Hepatocyte (in vitro differentiated cells): ENCODE results near the gene CEP85L. TPM values are rescaled to one million over a fixed set of nuclear protein-coding genes. Genes with fewer than 3 reads are reported as not detected.
A peak's percentile ranks its signal among the peaks of the same experiment; 100 is the strongest.

Experiments
- DNase-seq: peaks from one replicate; pipeline ENCODE4 v3.0.0-alpha.2; 2016; ENCODE audit warnings: low spot score
- H2AFZ ChIP-seq: fragments of 200-600 bp; sonication (generic); 2 replicates; pipeline ENCODE4 v1.6.0; 2016; ENCODE audit warnings: antibody characterized with exemption, mild to moderate bottlenecking
- H3K27ac ChIP-seq: fragments of 200-600 bp; sonication (generic); 2 replicates; pipeline ENCODE4 v1.5.1; 2016; ENCODE audit warnings: mild to moderate bottlenecking
- H3K27me3 ChIP-seq: fragments of 200-600 bp; sonication (generic); 2 replicates; pipeline ENCODE4 v1.6.1; 2016
- H3K36me3 ChIP-seq: fragments of 200-600 bp; sonication (generic); replicated peaks from 2 replicates; pipeline ENCODE4 v1.5.1; 2016; ENCODE audit warnings: low read depth; ENCODE audit not compliant: insufficient read depth
- H3K4me1 ChIP-seq: fragments of 200-600 bp; sonication (generic); 2 replicates; pipeline ENCODE4 v1.5.1; 2016; ENCODE audit warnings: mild to moderate bottlenecking, moderate library complexity; ENCODE audit not compliant: insufficient read depth
- H3K4me2 ChIP-seq: fragments of 200-600 bp; sonication (generic); 2 replicates; pipeline ENCODE4 v1.6.0; 2016
- H3K4me3 ChIP-seq: fragments of 200-600 bp; sonication (generic); 2 replicates; pipeline ENCODE4 v1.5.1; 2016; ENCODE audit warnings: mild to moderate bottlenecking
- H3K79me2 ChIP-seq: fragments of 200-600 bp; sonication (generic); 2 replicates; pipeline ENCODE4 v1.6.0; 2017; ENCODE audit warnings: mild to moderate bottlenecking
- H3K9me2 ChIP-seq: fragments of 200-600 bp; sonication (generic); replicated peaks from 2 replicates; pipeline ENCODE4 v1.6.0; 2017; ENCODE audit warnings: mild to moderate bottlenecking; ENCODE audit not compliant: insufficient read depth
- H3K9me3 ChIP-seq: fragments of 200-600 bp; sonication (generic); 2 replicates; pipeline ENCODE4 v1.5.1; 2016; ENCODE audit warnings: low read depth, mild to moderate bottlenecking
- H4K20me1 ChIP-seq: fragments of 200-600 bp; sonication (generic); 2 replicates; pipeline ENCODE4 v1.6.0; 2016; ENCODE audit warnings: mild to moderate bottlenecking; ENCODE audit not compliant: insufficient read depth, poor library complexity, severe bottlenecking
- EZH2 ChIP-seq: fragments of 200-600 bp; sonication (generic); IDR thresholded peaks from 2 replicates; pipeline ENCODE4 v1.6.1; 2016; ENCODE audit warnings: antibody characterized with exemption, mild to moderate bottlenecking, borderline replicate concordance
- EZH2phosphoT487 ChIP-seq: fragments of 200-600 bp; sonication (generic); IDR thresholded peaks from one replicate; pipeline ENCODE4 v1.6.1; 2018; ENCODE audit warnings: antibody characterized with exemption, mild to moderate bottlenecking, low read depth, moderate library complexity; ENCODE audit not compliant: unreplicated experiment, severe bottlenecking
- WGBS: methylation state at CpG from one replicate; pipeline ENCODE4 v1.1.6; 2016; ENCODE audit warnings: low lambda C conversion rate; ENCODE audit errors: missing lambda C conversion rate; 5-methylcytosine and 5-hydroxymethylcytosine counted together
- polyA plus RNA-seq: library from polyadenylated mRNA; unstranded; fragments of >200 nt; fragmentation: Nextera tagmentation; extraction: Ambion mirVana; gene quantifications from 2 replicates; pipeline ENCODE4 v1.2.1, GENCODE V29; 2016
- total RNA-seq: library from RNA; depleted of rRNA; stranded (reverse); fragments of >200 nt; gene quantifications from 2 replicates; pipeline ENCODE4 v1.2.3, GENCODE V29; 2014
- TF ChIP-seq, protein P1 (sequence below): fragments of 200-600 bp; sonication (generic); IDR thresholded peaks from 2 replicates; pipeline ENCODE4 v1.5.1; 2016; ENCODE audit warnings: antibody characterized with exemption, mild to moderate bottlenecking; ENCODE audit not compliant: poor library complexity

Gene CEP85L
- total and polyA plus RNA-seq, 2 experiments from 2014 or later, result 17.8 to 38.5 TPM

DNA sequence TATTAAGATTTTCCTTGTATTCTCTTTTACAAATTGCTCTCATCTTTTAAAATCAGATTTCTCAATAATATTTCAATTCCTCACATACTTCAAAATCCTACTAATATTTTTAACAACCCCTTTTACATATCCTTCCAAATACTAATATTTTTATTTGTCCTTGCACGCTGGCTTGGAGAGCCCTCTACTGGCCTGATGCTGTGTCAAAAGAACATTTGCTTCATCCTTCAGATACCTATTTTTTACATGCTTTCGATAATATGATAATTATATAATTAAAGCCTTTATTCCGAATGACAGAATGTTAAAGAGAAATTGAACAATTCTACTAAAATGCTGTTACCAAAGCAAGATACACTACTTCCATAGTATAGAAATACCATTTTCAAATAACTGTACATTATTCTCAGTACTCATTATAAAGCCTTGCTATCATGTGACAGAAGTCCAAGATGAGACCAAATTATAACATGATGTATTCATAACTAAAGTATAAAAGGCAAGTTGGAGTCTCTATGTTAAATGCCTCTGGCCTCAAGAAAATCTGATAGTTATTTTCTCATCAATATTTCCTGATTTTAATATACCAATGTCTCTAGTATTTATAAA lies 142.3 kb downstream of the CEP85L start:
- no peaks in the 10 kb centered on the region for H3K36me3 ChIP-seq
- WGBS, result 62% methylated on average over 3 of the region's 3 CpGs
- H3K4me1 ChIP-seq, result no peaks in the 10 kb centered on the region
- TF ChIP-seq, protein P1, sequence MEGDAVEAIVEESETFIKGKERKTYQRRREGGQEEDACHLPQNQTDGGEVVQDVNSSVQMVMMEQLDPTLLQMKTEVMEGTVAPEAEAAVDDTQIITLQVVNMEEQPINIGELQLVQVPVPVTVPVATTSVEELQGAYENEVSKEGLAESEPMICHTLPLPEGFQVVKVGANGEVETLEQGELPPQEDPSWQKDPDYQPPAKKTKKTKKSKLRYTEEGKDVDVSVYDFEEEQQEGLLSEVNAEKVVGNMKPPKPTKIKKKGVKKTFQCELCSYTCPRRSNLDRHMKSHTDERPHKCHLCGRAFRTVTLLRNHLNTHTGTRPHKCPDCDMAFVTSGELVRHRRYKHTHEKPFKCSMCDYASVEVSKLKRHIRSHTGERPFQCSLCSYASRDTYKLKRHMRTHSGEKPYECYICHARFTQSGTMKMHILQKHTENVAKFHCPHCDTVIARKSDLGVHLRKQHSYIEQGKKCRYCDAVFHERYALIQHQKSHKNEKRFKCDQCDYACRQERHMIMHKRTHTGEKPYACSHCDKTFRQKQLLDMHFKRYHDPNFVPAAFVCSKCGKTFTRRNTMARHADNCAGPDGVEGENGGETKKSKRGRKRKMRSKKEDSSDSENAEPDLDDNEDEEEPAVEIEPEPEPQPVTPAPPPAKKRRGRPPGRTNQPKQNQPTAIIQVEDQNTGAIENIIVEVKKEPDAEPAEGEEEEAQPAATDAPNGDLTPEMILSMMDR, result peak; percentile 72
- TF ChIP-seq EZH2phosphoT487 (no peak), EZH2 (no peak)
- H3K4me3 ChIP-seq, result no peak overlapping the region
- H3K9me2 ChIP-seq, result no peaks in the 10 kb centered on the region
- H3K9me3 ChIP-seq, result no peaks in the 10 kb centered on the region
- H3K79me2 ChIP-seq, result peaks cover 14% of the 10 kb centered on the region
- no peak overlapping the region for H2AFZ ChIP-seq
- no peak overlapping the region for H3K27ac ChIP-seq
- H3K27me3 ChIP-seq, result no peaks in the 10 kb centered on the region
- peak; percentile 21 for DNase-seq
- H4K20me1 ChIP-seq, result peaks cover 13% of the 10 kb centered on the region
- H3K4me2 ChIP-seq, result no peak overlapping the region

DNA sequence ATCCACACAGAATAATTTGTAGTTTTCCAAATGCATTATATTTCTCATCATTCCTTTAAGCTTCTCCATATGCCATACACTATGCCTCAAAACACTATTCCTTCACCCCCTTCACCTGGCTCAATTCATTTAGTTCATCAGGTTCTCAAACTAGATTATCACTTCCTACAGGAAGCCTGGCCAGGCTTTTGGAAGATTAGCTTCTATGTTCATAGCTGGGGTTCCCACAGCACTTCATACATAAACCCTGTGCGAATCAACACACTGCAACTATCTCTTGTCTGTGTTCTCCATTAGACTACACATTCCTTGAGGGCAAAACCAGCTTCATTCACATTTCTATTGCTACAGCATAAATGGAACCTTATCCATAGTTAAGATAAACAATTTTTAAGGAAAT lies 143.8 kb downstream of the CEP85L start:
- no peaks in the 10 kb centered on the region for H3K4me1 ChIP-seq
- no peak for DNase-seq
- no peak overlapping the region for H3K4me3 ChIP-seq
- H3K79me2 ChIP-seq, result peaks cover 8% of the 10 kb centered on the region
- WGBS, result 96% methylated on average over 1 of the region's 1 CpG
- no peaks in the 10 kb centered on the region for H3K9me3 ChIP-seq
- no peak overlapping the region for H3K27ac ChIP-seq
- H2AFZ ChIP-seq, result no peak overlapping the region
- no peaks in the 10 kb centered on the region for H3K9me2 ChIP-seq
- no peaks in the 10 kb centered on the region for H3K36me3 ChIP-seq
- TF ChIP-seq, protein P1, result no peak
- no peak for TF ChIP-seq EZH2
- no peak for TF ChIP-seq EZH2phosphoT487
- peaks cover 13% of the 10 kb centered on the region for H4K20me1 ChIP-seq
- H3K4me2 ChIP-seq, result no peak overlapping the region
- no peaks in the 10 kb centered on the region for H3K27me3 ChIP-seq

DNA sequence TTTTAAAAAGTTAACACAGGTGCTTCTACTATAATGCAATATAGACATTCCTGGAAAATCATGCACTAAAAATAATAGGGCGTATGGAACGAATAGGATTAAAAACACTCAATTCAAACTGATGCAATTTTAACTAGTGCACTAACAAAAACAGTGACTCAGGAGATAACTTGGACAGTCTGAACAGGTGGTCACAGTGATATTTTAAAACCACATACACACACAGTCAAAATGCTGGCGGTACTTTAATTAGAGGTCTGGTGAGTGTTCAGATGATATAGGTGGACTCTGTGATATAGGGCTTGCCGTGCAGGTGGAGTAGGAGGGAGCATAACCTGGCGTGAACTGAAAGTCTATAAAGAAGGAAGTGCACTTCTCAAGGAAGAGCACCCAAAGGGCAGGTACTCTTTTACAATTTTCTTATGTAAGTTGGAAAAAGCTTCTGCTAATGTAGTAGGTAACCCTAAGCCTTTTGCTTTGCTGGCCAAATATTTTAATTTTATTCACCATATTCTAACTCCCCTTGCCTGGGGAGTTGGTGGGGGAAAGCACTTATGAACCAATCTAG lies 145.2 kb downstream of the CEP85L start:
- WGBS, result 93% methylated on average over 5 of the region's 5 CpGs
- H3K36me3 ChIP-seq, result no peaks in the 10 kb centered on the region
- H3K4me2 ChIP-seq, result no peak overlapping the region
- no peaks in the 10 kb centered on the region for H3K9me2 ChIP-seq
- no peak for DNase-seq
- TF ChIP-seq EZH2phosphoT487 (no peak), EZH2 (no peak)
- TF ChIP-seq, protein P1, result no peak
- H3K4me3 ChIP-seq, result no peak overlapping the region
- H3K27me3 ChIP-seq, result no peaks in the 10 kb centered on the region
- H3K4me1 ChIP-seq, result no peaks in the 10 kb centered on the region
- no peaks in the 10 kb centered on the region for H3K9me3 ChIP-seq
- no peak overlapping the region for H2AFZ ChIP-seq
- H4K20me1 ChIP-seq, result peaks cover 9% of the 10 kb centered on the region
- no peak overlapping the region for H3K27ac ChIP-seq
- H3K79me2 ChIP-seq, result peaks cover 2% of the 10 kb centered on the region
